NCI-H748 treated with DMSO at 0.1 percent for 48 hours (cell line): ENCODE data around the gene TAPBP.
"Not testable (repeated sequence)": the region's sequence is repeated elsewhere in the genome, so short reads cannot be mapped to it uniquely, and the experiment has no call there.

ENCODE experiments used
- DNase-seq: peaks from one replicate; lab custom pipeline; 2025; lab: John Stamatoyannopoulos, UW

The TAPBP gene

DNA sequence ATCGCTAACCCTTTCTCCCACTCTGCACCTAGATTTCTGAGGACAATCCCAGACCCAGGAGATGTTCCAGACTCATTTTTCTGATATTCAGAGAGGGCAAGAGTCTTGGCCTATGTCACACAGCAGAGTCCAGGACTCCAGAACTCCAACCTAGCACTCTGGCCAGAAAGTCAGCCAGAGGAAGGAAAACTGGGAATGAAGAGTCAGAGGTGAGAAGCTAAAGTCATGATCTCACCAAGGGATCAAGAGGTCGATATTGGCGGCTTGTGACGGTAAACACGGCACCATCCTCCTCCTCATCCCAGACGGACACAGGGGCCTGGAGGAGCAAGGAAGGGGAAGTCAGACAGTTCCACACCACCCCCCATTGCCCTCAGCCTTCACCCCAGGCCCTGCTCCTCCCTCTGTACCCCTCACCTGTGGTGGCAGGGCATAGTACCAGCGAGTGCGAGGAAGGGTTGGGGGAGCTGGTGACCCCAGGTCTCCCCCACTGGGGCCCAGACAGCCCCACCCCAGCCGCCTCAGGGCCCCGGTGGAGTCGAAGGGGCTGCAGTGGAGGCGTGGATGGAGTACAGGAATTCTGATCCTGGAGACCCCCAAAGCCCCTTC lies 17.0 kb downstream of the TAPBP start:
- DNase-seq = no peak

- DNase-seq = no peak
Measured at GRCh38 chr6:33295621-33296369, 18.1 kb downstream of the TAPBP start.

DNA sequence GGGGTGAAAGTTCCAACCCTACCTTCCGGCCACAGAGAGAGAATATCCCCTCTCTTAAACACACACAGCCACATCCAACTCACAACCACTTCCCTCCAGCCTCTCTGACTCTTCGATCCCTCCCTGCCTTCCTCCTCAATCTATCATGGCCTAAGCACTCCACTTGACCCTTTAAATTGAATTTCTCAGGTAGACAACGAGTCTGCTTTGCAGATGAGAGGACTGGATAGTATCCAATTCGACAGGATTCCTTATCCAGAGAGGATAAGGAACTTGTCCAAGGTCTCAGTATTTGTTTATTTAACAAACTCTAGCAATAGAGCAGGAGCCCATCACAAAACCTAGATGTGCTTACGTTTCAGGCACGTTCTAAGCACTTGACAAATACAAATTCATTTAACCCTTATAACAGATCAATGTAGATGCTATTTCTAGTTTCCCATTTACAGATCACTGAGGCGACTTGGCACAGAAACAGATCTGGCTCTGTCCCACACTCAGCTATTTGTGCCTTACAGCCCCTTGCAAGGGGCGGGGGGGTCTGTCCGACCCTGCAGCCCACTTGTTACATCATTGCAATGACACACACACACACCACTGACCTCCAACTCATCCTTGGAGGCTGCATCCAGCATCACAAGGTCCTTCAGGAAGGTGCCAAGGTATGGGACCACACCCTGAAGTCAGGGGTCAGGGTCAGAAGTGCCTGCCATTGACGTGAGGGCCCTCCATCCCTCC lies 19.6 kb downstream of the TAPBP start:
- DNase-seq = no peak

GRCh38 chr6:33292996-33293682 lies 20.7 kb downstream of the TAPBP start:
- no peak for DNase-seq

- no peak for DNase-seq
Measured at GRCh38 chr6:33290459-33290858, 23.4 kb downstream of the TAPBP start.

GRCh38 chr6:33289784-33290315 lies 24.0 kb downstream of the TAPBP start:
- DNase-seq = no peak

DNA sequence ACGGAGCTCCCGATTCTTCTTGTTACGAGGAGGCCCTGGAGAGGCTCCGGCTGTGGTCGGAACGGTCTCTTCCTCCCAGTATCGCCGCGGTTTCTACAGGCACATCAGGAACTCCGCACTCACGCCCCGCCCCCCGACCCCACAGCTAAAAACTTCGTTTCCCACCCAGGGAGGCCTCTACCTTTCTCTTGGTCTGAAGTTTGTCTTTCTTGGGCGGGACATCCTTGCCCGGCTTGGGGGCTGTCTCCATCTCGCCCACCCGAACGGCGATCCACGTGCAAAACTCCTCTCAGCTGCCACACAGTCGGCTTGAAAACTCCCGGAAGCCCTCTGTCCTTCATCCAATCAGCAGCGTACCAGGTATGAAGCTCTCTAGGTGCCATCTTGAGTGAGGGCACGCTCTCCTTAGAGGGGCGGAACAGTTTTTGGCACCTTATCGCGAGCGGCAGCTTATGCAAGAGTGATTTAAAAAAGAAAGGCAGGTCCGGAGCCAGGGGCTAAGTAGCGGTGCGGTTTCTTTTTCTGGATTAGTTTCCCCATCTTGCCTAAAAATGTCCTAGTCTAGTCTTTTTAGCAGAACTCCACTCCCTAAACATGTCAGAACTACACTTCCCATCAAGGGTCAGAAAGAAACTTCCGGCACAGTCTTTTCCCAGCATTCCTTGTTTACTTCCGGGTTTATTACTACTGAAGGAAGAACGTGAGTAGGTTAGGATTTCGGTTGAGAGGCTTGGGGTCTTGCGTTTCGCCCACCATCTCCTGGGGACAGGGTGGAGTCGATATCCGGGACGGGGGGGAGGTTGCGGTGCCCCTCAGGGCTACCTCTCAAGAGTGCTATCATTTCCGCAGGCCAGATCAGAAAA lies 24.7 kb downstream of the TAPBP start, which contains the start of the genes PFDN6 and WDR46:
Gene PFDN6 (plus strand): TSS at position 681 of the 863 bp plus-strand sequence. CDS start 256 bp downstream, outside the sequence.
Gene WDR46 (minus strand): TSS at position 319 of the 863 bp plus-strand sequence. CDS start 69 bp downstream, at position 250.
- DNase-seq = peak; percentile 95

DNA sequence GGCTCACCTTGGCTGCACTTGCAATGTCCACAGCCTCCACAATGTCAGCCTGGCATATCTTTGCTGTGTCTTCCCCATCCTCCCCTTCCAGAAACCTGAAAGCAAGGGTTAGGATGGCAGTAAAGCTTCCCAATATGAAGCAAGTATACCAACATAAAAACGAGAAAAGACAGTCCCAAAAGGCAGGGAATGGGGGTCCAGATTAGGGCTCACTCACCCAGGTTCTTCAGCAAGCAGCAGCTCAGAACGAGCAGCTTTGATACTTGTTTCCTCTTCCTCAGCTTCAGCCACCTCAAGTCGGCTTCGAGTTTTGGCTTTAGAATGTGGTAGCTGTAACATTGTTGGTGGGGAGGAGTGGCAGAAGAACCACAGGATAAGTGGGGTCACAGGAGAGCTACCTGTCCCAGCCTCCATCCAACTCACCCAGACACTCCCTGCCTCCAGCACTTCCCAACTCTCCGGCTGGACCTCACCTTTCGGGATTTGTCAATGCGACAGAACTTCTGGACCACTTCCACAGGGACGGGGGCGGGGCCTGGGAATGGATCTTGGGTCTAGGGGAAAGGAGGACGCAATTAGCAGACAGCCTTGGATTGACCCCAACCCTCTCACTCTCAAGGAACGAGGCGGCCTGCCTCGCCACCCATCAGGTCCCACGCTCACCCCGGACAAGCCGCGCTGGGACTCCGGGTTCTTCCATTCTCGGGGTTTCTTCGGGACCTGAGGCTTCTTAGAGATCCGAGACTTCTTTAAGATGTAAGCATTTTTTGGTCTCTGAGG lies 25.5 kb downstream of the TAPBP start:
- DNase-seq = no peak

DNA sequence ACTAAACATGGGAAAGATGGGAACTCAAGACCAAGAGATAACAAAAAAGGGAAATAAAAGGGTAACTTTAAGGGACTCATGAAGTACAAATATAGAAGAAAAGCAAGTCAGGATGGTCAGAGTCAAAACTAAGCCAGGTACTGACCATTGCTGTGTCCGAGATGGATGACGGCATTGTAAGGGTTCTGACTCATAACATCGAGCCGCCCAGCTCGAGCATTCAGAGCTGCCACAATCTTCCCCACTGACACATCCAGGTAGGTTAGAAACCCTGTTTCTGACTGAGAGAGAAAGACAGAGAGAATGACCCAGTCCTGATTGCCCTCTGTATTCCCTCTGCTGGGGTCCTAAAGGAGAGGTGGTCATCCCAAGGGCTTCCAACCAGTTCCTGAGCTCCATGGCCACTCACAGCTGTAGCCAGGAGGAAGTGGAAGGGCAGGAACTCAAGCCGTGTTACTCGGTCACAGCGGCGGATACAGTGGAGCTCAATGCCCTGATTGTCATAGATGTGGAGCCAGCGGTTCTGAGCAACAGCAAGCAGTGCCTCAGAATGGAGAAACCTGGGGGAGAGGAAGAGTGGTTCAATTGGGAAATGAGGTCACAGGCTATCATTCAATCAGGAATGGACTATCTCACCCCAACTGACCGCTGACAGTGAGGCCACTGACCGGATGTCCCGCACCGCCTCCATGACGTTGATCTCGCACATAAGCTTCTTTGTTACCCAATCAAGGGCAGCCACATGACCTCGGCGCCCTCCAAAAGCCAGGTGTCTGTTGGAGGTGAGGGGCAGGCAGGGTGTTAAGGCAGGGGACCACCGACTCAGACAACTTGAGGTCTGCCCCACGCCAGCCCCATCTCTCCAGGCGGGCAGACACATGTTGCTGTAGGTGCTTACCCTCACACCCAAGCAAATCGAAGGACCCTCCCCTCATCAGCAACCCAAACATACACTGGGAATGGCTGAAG lies 26.6 kb downstream of the TAPBP start:
- no peak for DNase-seq

GRCh38 chr6:33285214-33285613 lies 28.7 kb downstream of the TAPBP start:
- DNase-seq = not testable (repeated sequence)

- no peak for DNase-seq
Measured at GRCh38 chr6:33280539-33280938, 33.3 kb downstream of the TAPBP start.

- DNase-seq = no peak
Measured at GRCh38 chr6:33279971-33280511, 33.8 kb downstream of the TAPBP start.

- DNase-seq = no peak
Measured at GRCh38 chr6:33279257-33279695, 34.6 kb downstream of the TAPBP start.

DNA sequence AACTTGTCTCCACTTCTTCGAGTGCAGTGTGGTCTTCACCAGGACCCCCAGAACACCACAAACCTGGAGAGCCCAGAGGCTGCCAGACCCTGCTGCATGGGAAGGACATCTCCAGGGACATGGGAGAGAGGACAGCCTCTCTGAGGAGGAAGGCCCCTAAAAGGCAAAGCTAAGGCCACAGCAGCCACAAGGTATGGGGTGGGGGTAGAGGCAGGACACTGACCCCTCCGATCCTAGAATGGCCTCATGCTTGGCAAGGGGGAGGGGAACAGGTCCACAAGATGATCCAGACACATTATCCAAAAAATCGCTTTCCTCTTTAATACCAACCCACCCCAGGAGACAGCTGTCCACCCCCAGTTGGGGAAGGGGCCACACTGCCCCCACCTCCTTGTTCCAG lies 35.1 kb downstream of the TAPBP start:
- no peak for DNase-seq

DNA sequence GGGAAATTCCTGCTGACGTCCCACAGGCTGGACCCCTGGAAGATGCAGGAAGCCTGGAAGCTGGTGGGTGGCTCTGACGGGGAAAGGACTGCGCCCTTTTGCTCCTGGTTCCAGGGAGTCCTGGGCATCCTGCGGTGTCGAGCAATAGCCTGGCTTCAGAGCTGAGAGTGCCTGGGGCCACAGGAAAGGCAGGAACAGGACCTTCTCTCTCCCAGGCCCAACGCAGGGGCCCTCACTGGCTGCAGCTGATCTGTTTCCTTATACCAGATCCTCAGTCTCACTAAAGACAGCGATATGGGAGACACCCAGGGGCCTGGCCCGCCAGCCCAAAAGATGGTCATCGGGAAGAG lies 35.5 kb downstream of the TAPBP start:
- no peak for DNase-seq

GRCh38 chr6:33277663-33278391 lies 36.1 kb downstream of the TAPBP start:
- no peak for DNase-seq

GRCh38 chr6:33276864-33277662 lies 36.8 kb downstream of the TAPBP start, which contains the start of gene B3GALT4:
Gene B3GALT4 (plus strand): TSS chr6:33277123. CDS start chr6:33277420, 297 bp downstream.
- DNase-seq = peak; percentile 78
